KMS-11 (cell line): ENCODE measurements around the gene VEPH1.
"Not testable (repeated sequence)": the region's sequence is repeated elsewhere in the genome, so short reads cannot be mapped to it uniquely, and the experiment has no call there.

Experiments
- H2AFZ ChIP-seq: fragments of 200-600 bp; sonication (generic); 2 replicates; pipeline ENCODE4 v1.6.1; 2016; ENCODE audit warnings: antibody characterized with exemption, mixed run types, low read depth
- H3K27ac ChIP-seq: fragments of 200-600 bp; sonication (generic); 2 replicates; pipeline ENCODE4 v1.6.1; 2016; ENCODE audit warnings: mild to moderate bottlenecking, mixed run types
- H3K27me3 ChIP-seq: fragments of 200-600 bp; sonication (generic); 2 replicates; pipeline ENCODE4 v1.6.1; 2017; ENCODE audit warnings: mild to moderate bottlenecking, low read depth, mixed run types, moderate library complexity; ENCODE audit not compliant: insufficient read depth
- H3K36me3 ChIP-seq: fragments of 200-600 bp; sonication (generic); 2 replicates; pipeline ENCODE4 v1.6.1; 2017; ENCODE audit warnings: mild to moderate bottlenecking, mixed run types; ENCODE audit not compliant: insufficient read depth
- H3K4me1 ChIP-seq: fragments of 200-600 bp; sonication (generic); 2 replicates; pipeline ENCODE4 v1.6.1; 2016; ENCODE audit warnings: mild to moderate bottlenecking, low read depth, mixed run types; ENCODE audit not compliant: poor library complexity, severe bottlenecking
- H3K4me2 ChIP-seq: fragments of 200-600 bp; sonication (generic); 2 replicates; pipeline ENCODE4 v1.7.0; 2016; ENCODE audit warnings: mild to moderate bottlenecking, mixed run types
- H3K4me3 ChIP-seq: fragments of 200-600 bp; sonication (generic); IDR thresholded peaks from 2 replicates; pipeline ENCODE4 v1.6.1; 2017; ENCODE audit warnings: low read depth, low read length, mixed read lengths; ENCODE audit not compliant: insufficient read depth
- H3K79me2 ChIP-seq: fragments of 200-600 bp; sonication (generic); 2 replicates; pipeline ENCODE4 v1.6.1; 2016; ENCODE audit warnings: low read depth, mixed run types; ENCODE audit not compliant: insufficient read depth
- H3K9ac ChIP-seq: fragments of 200-600 bp; sonication (generic); 2 replicates; pipeline ENCODE4 v1.6.1; 2016; ENCODE audit warnings: mild to moderate bottlenecking, mixed run types
- H4K20me1 ChIP-seq: fragments of 200-600 bp; sonication (generic); 2 replicates; pipeline ENCODE4 v1.6.1; 2016; ENCODE audit warnings: mild to moderate bottlenecking, mixed run types; ENCODE audit not compliant: insufficient read depth
- CTCF ChIP-seq: fragments of 200-600 bp; sonication (generic); conservative IDR thresholded peaks from 2 replicates; pipeline ENCODE4 v1.6.1; 2017; ENCODE audit warnings: low read depth, mild to moderate bottlenecking, antibody characterized with exemption, low read length, moderate library complexity, mixed read lengths

VEPH1 gene

GRCh38 chr3:157330206-157330605, 173.0 kb downstream of the VEPH1 start:
- Histone ChIP-seq H3K27ac (no peak overlapping the region), H2AFZ (no peak overlapping the region), H3K27me3 (no peaks in the 10 kb centered on the region), H3K4me2 (no peak overlapping the region), H3K9ac (no peak overlapping the region), H4K20me1 (no peaks in the 10 kb centered on the region), H3K36me3 (no peaks in the 10 kb centered on the region), H3K79me2 (no peaks in the 10 kb centered on the region), H3K4me1 (no peaks in the 10 kb centered on the region), H3K4me3 (no peak overlapping the region)
- no peak for TF ChIP-seq CTCF

GRCh38 chr3:157329551-157329950, 173.7 kb downstream of the VEPH1 start:
- TF ChIP-seq CTCF, result no peak
- H3K27ac ChIP-seq, result no peak overlapping the region
- H2AFZ ChIP-seq, result peak overlapping the region; percentile 23; the same call in 1 of the 2 replicates
- no peak overlapping the region for H3K9ac ChIP-seq
- H3K4me3 ChIP-seq, result no peak overlapping the region
- H3K79me2 ChIP-seq, result no peaks in the 10 kb centered on the region
- no peaks in the 10 kb centered on the region for H3K36me3 ChIP-seq
- H3K4me2 ChIP-seq, result no peak overlapping the region
- no peaks in the 10 kb centered on the region for H3K27me3 ChIP-seq
- H3K4me1 ChIP-seq, result no peaks in the 10 kb centered on the region
- H4K20me1 ChIP-seq, result no peaks in the 10 kb centered on the region

GRCh38 chr3:157327837-157328236, 175.4 kb downstream of the VEPH1 start:
- H3K4me2 ChIP-seq, result no peak overlapping the region
- no peak overlapping the region for H2AFZ ChIP-seq
- H3K79me2 ChIP-seq, result no peaks in the 10 kb centered on the region
- no peaks in the 10 kb centered on the region for H4K20me1 ChIP-seq
- TF ChIP-seq CTCF, result no peak
- no peaks in the 10 kb centered on the region for H3K36me3 ChIP-seq
- H3K27ac ChIP-seq, result no peak overlapping the region
- no peak overlapping the region for H3K9ac ChIP-seq
- no peaks in the 10 kb centered on the region for H3K4me1 ChIP-seq
- H3K27me3 ChIP-seq, result no peaks in the 10 kb centered on the region
- no peak overlapping the region for H3K4me3 ChIP-seq

GRCh38 chr3:157327018-157327417, 176.2 kb downstream of the VEPH1 start:
- no peaks in the 10 kb centered on the region for H3K27me3 ChIP-seq
- no peak overlapping the region for H2AFZ ChIP-seq
- H3K4me1 ChIP-seq, result no peaks in the 10 kb centered on the region
- H3K27ac ChIP-seq, result no peak overlapping the region
- TF ChIP-seq CTCF, result no peak
- H3K36me3 ChIP-seq, result no peaks in the 10 kb centered on the region
- no peaks in the 10 kb centered on the region for H4K20me1 ChIP-seq
- no peak overlapping the region for H3K4me2 ChIP-seq
- no peak overlapping the region for H3K9ac ChIP-seq
- no peak overlapping the region for H3K4me3 ChIP-seq
- H3K79me2 ChIP-seq, result no peaks in the 10 kb centered on the region

GRCh38 chr3:157324869-157325268, 178.3 kb downstream of the VEPH1 start:
- H3K9ac ChIP-seq, H3K4me3 ChIP-seq, H3K27me3 ChIP-seq, H3K27ac ChIP-seq, H3K4me2 ChIP-seq, H3K79me2 ChIP-seq, H2AFZ ChIP-seq, H4K20me1 ChIP-seq, H3K4me1 ChIP-seq, H3K36me3 ChIP-seq: not testable (repeated sequence)
